SK-N-SH treated with all-trans-retinoic acid at 6 μM for 48 hours (cell line): ENCODE results near the gene FGF23.

ENCODE experiments used
- ZNF8 ChIP-seq: fragments of 450-650 bp; formaldehyde crosslinking; IDR thresholded peaks from 2 replicates; pipeline ENCODE4 v1.5.0; 2020; ENCODE audit warnings: mild to moderate bottlenecking, moderate library complexity
- TF ChIP-seq, protein P1 (sequence below): fragments of 250-450 bp; sonication (Bioruptor Pico); IDR thresholded peaks from 2 replicates; pipeline ENCODE4 v1.5.0; 2020; ENCODE audit warnings: mild to moderate bottlenecking, moderate library complexity

DNA sequence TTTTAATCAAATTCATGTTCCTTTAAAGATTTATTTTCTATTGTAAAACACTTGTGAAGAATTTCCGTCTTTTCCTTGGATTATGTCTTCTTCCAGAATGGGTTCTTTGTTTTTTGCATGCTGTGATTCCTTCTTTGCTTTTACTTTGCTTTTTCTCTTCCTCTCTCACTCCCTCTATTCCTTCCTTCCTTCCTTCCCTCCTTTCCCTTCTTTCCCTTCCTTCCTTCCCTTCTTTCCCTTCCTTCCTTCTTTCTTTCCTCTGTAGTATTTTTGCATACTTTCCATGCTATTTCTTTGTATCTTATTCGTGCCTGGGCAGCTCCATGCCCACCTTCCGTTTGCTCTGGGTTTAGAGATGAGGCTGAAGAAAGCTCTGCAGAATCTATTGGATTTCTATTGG is 21.6 kb upstream of the FGF23 start:
- no peak for TF ChIP-seq ZNF8 (CRISPR knock-in tag)
- TF ChIP-seq, protein P1, sequence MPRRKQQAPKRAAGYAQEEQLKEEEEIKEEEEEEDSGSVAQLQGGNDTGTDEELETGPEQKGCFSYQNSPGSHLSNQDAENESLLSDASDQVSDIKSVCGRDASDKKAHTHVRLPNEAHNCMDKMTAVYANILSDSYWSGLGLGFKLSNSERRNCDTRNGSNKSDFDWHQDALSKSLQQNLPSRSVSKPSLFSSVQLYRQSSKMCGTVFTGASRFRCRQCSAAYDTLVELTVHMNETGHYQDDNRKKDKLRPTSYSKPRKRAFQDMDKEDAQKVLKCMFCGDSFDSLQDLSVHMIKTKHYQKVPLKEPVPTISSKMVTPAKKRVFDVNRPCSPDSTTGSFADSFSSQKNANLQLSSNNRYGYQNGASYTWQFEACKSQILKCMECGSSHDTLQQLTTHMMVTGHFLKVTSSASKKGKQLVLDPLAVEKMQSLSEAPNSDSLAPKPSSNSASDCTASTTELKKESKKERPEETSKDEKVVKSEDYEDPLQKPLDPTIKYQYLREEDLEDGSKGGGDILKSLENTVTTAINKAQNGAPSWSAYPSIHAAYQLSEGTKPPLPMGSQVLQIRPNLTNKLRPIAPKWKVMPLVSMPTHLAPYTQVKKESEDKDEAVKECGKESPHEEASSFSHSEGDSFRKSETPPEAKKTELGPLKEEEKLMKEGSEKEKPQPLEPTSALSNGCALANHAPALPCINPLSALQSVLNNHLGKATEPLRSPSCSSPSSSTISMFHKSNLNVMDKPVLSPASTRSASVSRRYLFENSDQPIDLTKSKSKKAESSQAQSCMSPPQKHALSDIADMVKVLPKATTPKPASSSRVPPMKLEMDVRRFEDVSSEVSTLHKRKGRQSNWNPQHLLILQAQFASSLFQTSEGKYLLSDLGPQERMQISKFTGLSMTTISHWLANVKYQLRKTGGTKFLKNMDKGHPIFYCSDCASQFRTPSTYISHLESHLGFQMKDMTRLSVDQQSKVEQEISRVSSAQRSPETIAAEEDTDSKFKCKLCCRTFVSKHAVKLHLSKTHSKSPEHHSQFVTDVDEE (CRISPR knock-in tag) = no peak
